ENCODE measurements around the gene DRAP1.

Gene DRAP1

DNA sequence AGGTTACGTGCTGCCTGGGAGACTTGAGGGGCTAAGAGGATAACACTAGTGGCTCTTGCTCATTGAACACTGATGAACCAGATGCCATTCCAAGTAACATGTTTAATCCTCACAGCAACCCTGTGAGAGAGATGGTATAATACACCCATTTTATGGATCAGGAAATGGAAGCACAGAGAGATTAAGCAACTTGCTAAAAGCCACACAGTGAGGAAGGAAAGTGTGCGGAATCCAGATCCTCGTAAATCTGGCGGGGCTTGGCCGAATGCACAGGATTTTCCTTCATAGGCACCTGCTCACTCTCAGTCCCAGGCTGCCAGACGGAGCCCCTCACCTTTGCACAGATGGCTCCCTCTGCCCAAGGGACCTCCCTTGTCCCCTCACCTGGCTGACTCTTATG lies 11.3 kb upstream of the DRAP1 start:
- no peak for DNase-seq (ENCODE audit: low spot score)
- in situ Hi-C loops (cut with MboI; ENCODE audit: low sequenced_read_pairs, unreplicated experiment) = no loop called here
- TF ChIP-seq, protein P1, sequence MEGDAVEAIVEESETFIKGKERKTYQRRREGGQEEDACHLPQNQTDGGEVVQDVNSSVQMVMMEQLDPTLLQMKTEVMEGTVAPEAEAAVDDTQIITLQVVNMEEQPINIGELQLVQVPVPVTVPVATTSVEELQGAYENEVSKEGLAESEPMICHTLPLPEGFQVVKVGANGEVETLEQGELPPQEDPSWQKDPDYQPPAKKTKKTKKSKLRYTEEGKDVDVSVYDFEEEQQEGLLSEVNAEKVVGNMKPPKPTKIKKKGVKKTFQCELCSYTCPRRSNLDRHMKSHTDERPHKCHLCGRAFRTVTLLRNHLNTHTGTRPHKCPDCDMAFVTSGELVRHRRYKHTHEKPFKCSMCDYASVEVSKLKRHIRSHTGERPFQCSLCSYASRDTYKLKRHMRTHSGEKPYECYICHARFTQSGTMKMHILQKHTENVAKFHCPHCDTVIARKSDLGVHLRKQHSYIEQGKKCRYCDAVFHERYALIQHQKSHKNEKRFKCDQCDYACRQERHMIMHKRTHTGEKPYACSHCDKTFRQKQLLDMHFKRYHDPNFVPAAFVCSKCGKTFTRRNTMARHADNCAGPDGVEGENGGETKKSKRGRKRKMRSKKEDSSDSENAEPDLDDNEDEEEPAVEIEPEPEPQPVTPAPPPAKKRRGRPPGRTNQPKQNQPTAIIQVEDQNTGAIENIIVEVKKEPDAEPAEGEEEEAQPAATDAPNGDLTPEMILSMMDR (IDR thresholded peaks at IDR 0.05; ENCODE audit: borderline replicate concordance, control extremely low read depth, extremely low read depth, insufficient read depth, missing control alignments) = no peak

DNA sequence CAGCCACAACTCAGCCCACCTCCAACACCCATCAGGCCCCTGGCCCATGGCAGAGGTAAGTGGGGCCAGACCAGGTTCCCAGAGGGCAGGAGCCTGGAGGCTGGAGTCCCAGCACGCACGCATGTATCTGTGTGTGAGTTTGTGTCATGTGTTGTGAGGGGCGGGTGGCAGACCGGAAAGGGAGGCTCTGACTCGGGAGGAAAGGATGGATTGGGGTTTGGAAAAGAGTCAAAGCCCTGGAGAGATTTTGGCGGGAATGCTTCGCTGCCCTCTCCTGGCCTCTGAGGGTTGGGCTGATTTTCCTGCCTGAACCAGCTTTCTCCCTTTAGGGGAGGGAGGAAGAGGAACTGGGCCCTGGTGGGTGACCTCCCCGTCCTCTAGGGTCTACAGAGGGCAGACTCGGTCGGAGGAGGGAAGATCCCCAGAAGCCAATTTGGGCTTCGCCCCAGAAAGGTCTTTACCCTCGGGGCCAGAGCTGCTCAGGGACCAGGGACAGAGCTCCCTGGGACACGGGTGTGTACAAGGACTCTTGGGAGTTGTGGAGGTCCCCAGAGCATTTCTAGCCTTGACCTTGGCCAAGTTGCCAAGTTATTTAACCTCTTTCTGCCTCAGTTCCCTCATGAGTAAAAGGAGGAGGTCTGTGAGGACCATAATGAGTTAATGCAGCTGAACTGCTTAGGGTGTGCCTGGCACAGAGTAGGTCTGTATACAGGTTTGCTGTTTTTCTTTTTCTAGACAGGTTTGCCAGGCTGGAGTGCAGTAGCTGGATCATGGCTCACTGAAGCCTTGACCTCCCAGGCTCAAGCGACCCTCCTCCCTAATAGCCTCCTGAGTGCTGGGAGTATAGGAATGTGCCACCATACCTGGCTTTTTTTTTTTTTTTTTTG lies 7.3 kb upstream of the DRAP1 start:
- DNase-seq (ENCODE audit: low spot score) = no peak
- TF ChIP-seq, protein P1 (IDR thresholded peaks at IDR 0.05; ENCODE audit: borderline replicate concordance, control extremely low read depth, extremely low read depth, insufficient read depth, missing control alignments) = no peak
- in situ Hi-C loops (cut with MboI; ENCODE audit: low sequenced_read_pairs, unreplicated experiment) = no loop called here

DNA sequence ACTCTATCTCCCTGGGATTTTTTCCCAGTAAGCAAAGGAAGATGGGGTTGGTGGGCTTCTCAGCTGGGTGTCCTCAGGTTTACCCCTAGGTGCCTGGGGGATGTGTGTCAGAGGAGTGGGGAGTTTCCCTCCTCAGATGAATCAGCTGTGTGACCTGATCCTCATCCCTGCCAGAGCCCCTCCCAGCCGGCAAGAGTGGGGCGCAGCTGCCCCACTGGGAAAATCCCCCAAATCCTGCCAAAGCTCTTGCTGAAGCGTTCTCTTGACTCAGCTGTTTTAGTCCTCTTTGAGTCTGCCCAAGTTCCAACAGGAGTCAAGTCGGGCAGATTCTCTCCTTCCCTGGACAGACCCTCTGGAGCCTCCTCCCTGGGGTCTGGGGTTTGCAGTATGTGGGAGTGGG lies 6.4 kb upstream of the DRAP1 start:
- in situ Hi-C loops (cut with MboI; ENCODE audit: low sequenced_read_pairs, unreplicated experiment) = no loop called here
- no peak for DNase-seq (ENCODE audit: low spot score)

DNA sequence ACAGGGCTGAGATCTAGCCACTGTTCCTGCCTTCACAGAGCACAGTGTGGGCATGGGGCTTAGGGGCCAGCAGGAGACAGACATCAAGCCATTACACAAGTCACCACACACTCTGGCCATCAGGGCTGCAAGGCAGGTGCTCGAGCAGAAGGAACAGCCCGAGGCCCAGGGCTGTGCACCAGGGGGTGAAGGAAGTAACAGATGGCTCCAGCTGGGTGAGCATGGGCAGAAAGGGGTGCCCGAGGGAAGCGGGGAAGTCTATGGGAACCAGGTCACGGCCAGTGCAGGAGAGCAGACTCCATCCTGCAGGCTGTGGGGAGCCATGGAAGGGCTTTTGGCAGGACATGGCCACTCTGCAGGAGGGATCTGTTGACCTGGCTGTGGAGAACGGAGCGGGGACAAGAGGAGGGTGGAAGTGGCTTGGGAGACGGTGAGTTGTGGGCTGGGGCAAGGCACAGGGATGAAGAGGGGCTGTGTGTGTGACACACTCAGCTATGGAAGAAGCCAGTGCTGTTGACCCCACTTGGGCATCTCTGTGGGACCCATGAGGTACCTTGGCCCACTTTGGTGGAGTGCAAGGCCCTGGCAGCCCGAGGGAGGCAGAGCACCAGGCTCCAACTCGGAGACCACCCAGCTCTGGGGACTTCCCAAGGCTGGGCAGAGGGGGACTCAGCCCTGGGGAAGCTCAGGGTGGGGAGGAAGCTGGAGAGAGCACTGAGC lies 4.0 kb upstream of the DRAP1 start:
- no peak for DNase-seq (ENCODE audit: low spot score)
- in situ Hi-C loops (cut with MboI; ENCODE audit: low sequenced_read_pairs, unreplicated experiment) = no loop called here
- TF ChIP-seq, protein P1 (IDR thresholded peaks at IDR 0.05; ENCODE audit: borderline replicate concordance, control extremely low read depth, extremely low read depth, insufficient read depth, missing control alignments) = no peak

More for the DNA sequence above, 6.4 kb upstream of the DRAP1 start:
- TF ChIP-seq, protein P1 (IDR thresholded peaks at IDR 0.05; ENCODE audit: borderline replicate concordance, control extremely low read depth, extremely low read depth, insufficient read depth, missing control alignments) = no peak

DNA sequence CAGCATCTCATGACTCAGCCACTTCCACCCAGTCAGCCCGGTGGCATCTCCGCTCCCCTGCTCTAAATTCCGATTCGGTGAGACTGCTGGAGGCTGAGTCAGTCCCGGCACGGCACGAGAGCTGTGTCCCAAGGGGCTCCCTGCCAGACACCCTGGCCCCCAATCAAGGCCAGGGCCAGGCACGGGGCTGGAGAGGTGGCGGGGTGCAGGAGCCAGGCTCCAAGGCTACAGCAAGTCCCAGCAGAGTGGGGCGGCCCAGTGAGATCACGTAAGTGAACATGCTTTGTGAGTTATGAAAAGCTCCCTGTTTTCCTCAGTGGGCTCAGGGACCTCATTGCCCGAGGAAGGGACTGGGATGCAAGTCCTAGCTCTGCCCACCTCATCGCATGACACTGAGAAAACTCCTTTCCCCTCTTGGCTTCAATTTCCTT lies 3.4 kb upstream of the DRAP1 start:
- in situ Hi-C loops (cut with MboI; ENCODE audit: low sequenced_read_pairs, unreplicated experiment) = no loop called here
- TF ChIP-seq, protein P1 (IDR thresholded peaks at IDR 0.05; ENCODE audit: borderline replicate concordance, control extremely low read depth, extremely low read depth, insufficient read depth, missing control alignments) = no peak
- DNase-seq (ENCODE audit: low spot score) = no peak

DNA sequence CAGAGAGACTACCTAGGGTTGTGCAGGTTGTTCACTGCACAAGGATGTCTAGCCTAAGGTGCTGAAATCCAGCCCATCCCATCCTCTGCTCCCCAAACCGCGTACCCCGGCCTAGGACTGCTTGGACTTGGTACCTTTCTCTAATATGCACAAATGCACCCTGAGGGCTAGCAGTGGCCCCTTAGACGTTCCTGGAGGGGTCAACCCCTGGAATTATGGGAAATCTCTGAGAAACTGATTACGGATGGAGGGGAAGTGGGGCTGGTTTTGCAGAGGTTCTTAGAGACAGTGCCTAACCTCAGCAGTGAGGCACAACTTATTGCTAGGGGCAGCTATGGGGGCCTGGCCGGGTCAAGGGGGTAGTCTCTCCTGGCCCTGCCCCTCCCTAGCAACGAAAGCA lies 2.8 kb upstream of the DRAP1 start:
- DNase-seq (ENCODE audit: low spot score) = no peak
- in situ Hi-C loops (cut with MboI; ENCODE audit: low sequenced_read_pairs, unreplicated experiment) = no loop called here

More for the DNA sequence above, 2.8 kb upstream of the DRAP1 start:
- TF ChIP-seq, protein P1 (IDR thresholded peaks at IDR 0.05; ENCODE audit: borderline replicate concordance, control extremely low read depth, extremely low read depth, insufficient read depth, missing control alignments) = no peak
